COR-L47 (cell line): ENCODE measurements around the gene UQCRHL.
A peak's percentile ranks its signal among the peaks of the same experiment; 100 is the strongest.
"Not testable (repeated sequence)": the region's sequence is repeated elsewhere in the genome, so short reads cannot be mapped to it uniquely, and the experiment has no call there.

Experiments
- DNase-seq: peaks from one replicate; lab custom pipeline; 2025; lab: John Stamatoyannopoulos, UW

Gene UQCRHL

GRCh38 chr1:15807549-15807948 lies at the start of gene UQCRHL:
Gene UQCRHL, minus strand, starts transcription at chr1:15807649. Its CDS starts 0 bp downstream, at chr1:15807649.
- not testable (repeated sequence) for DNase-seq

GRCh38 chr1:15856888-15857287 lies 49.4 kb upstream of the UQCRHL start:
- DNase-seq = no peak

GRCh38 chr1:15852828-15853302 lies 45.4 kb upstream of the UQCRHL start:
- DNase-seq = no peak

GRCh38 chr1:15852036-15852827 lies 44.8 kb upstream of the UQCRHL start:
- no peak for DNase-seq

DNA sequence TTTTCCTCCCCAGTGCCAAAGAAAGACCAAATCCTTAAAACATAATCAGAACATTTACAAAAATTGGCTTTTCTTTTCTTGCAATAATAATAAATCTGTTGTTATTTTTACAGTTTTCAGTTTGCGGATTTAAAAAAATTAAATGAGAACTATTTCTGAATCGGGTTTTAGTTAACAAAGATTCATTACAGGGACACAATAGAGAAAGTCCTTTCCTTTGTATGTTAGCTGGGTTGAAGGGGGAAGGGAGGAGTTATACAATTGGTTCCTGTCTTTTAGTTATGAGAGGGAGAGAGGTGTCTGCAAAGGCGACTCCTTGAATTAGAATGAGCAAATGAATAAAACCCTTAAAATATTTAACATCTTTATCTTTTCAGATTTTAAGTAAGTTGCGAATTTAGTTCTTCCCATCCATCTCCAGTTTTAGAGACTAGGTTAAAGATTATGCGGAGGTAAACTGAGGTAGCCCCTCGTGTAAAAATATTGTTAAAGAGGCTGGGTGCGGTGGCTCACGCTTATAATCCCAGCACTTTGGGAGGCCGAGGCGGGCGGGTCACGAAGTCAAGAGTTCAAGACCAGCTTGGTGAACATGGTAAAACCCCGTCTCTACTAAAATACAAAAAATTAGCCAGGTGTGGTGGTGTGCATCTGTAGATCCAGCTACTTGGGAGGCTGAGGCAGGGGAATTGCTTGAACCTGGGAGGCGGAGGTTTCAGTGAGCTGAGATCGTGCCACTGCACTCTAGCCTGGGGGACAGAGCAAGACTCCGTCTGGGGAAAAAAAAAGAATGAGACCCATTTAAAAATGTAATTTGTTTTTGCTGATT lies 44.0 kb upstream of the UQCRHL start:
- no peak for DNase-seq

DNA sequence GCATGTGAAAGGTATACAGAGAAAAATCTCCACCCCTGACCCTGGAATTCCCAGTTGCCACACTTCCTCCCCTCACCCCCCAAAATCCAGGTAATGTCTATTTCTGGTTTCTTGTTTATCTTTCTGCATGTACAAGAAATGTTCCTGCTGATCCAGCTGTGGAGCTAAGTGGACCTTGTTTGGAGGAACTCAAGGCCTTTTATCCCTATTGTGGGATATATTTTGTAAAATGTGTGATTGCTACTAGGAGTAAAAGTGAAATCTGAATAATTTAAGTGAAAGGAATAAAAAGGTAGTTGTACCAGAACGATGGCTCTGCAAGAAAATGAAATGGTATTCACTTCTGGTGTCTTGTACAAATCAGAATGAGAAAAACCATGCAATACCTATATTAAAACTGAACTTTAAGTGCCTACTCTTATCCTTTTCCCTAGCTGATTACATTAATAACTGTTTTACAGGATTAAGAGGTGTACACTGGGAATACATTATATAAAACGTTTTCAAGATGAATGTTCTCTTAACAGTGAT lies 43.1 kb upstream of the UQCRHL start:
- DNase-seq = peak; percentile 8

DNA sequence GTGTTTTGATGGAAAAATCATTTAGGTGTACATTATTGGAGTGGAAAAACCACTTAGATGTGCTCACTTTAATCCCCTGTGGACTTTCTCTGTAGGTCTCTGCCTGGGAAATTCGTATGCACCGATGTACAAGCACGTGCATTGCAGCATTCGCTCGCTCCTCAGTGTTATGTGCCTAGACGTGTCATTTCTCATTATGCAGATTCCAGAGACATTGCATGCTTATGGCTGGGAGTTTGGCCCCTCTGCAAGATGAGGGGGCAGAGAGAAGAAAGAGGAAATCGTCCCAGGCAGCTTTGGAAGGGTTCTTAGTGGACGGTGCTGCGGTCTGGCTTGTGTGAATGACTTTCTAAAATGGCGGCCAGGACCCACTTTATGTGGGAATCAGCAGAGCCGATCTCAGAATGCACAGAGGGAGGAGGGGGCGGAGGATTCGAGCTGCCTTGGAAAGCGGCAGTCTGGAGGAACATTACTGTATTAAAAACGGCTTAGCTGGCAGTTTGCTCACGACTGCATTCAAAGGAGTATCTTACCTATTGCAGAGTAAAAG lies 42.4 kb upstream of the UQCRHL start:
- DNase-seq = peak; percentile 80

- peak; percentile 89 for DNase-seq
Measured at GRCh38 chr1:15848929-15849774, 41.7 kb upstream of the UQCRHL start.

GRCh38 chr1:15848143-15848928 lies 40.9 kb upstream of the UQCRHL start:
- no peak for DNase-seq

GRCh38 chr1:15847893-15848142 lies 40.4 kb upstream of the UQCRHL start:
- no peak for DNase-seq

DNA sequence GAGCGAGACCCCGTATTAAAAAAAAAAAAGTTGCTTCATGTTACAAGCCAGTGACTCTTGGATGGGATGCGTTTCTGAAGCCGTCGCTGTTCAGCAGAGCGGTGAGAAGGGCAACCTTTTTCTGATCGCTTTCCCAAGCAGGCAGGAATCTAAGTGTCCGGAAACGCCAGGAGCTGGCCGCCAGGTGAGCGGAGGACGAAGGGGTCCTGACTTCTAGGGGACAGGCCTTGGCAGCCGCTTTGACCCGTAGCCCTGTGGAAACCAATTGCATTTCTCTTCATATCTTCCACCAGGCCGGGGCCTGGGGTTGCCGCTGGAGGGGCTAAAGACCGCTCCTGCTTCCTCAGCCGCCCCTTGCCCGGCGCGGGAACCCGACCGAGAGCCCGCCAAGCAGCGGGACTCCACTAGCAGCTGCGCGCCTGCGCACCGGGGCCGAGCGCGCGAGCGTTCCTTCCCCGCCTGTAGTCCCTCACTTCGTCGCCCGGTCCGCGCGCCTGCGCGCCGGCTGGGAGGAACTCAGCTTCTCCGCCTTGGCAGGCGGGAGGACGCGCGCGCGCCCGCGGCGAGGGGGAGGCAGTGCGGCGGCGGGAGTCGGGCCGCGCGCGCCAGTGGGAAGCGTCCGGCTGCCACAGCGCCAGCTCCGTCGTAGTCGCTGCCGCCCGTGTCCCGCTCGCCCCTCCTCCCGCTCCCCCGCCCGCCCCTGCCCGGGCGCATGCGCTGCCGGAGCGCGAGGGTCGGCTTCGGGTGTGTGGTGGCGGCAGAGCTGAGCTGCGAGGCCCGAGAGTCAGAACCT lies 39.8 kb upstream of the UQCRHL start, which contains the start of gene SPEN:
Gene SPEN, plus strand, starts transcription at position 608 of the 793 bp plus-strand sequence. CDS start 361 bp downstream, outside the sequence.
- DNase-seq = peak; percentile 96

DNA sequence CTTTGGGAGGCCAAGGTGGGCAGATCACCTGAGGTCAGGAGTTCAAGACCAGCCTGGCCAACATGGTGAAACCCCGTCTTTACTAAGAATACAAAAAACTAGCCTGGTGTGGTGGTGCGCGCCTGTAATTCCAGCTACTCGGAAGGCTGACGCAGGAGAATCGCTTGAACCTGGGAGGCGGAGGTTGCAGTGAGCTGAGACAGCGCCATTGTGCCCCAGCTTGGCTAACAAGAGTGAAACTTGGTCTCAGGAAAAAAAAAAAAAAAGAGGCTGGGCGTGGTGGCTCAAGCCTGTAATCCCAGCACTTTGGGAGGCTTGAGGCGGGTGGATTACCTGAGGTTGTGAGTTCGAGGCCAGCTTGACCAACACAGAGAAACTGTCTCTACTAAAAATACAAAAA lies 38.6 kb upstream of the UQCRHL start:
- DNase-seq = not testable (repeated sequence)

DNA sequence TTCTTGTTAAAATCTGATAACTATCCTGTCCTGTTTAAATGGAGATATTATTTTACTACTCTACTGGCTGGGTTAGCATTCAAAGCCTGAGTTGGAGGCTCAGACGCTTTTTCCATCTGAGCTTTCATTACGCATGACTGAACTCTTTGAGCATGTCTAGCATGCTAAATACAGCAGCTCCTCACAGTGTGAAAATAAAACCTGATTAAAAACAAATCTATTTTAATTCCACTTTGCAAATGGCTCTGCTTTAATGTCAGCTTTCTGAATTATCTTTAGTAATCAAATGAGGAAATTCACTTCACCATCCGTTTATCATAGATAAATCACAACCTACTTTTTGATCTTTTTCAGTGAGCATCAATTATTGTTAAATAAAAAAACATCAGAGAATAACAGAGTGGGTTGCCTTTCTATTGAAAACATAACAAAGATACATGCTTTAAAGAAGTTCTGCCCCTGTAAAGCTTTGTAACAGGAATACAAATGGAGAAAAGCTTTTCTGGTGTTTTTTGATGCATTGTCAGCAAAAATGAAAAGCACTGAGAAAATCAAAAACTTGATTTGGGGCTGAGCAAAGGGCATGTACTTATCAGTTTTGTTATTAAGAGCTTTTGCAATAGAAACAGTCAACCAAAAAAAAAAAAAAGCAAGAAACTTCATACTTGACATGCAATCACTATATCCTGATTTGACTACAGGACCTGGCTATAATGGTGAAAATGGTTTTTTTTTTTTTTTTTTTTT lies 36.5 kb upstream of the UQCRHL start:
- peak; percentile 42 for DNase-seq

GRCh38 chr1:15838721-15839120 lies 31.3 kb upstream of the UQCRHL start:
- DNase-seq = no peak

GRCh38 chr1:15837931-15838330 lies 30.5 kb upstream of the UQCRHL start:
- no peak for DNase-seq

DNA sequence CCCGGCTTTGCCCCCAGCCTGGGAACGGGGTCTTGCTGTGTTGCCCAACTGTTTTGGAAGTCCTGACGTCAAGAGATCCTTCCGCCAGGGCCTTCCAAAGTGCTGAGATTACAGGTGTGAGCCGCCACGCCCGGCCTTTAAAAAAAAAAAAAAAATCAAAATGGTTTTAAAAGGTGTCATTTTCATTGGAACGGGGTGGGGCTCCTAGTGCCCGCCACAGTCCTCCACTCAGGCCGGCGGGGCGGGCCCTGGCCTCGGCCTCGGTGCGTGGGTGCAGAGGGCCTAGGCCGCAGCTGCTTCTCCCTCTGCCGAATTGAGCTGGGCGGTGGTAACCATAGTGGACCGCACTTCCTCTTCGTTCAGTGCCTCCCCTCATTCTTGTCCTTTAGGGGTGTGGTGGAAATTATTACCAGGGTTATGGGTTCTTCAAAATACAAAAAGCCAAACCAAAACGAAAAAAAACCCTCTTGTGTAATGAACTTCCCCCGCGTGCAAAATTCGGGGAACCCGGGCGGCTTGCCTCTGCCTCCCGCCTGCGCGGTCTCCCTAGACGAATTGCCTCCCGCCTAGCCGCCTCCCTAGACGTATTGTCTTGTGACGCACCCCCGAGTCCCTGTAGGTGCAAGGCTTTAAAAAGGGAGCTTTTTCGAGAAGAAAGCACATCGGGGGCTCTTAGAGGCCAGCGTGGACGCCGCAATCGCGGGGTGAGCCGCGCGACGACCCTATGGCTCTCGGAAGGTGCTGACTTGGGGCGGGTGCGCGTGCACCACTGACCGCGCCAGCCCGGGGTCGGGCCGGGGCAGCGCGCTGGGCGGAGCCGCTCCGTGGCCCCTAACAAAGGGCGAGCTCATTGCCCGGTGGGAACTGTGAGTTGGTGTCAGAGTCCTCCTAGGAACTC lies 29.6 kb upstream of the UQCRHL start:
- no peak for DNase-seq

- DNase-seq = not testable (repeated sequence)
Measured at GRCh38 chr1:15836511-15836771, 29.0 kb upstream of the UQCRHL start.

- DNase-seq = peak; percentile 99
Measured at GRCh38 chr1:15835741-15836510, 28.5 kb upstream of the UQCRHL start.
